SK-N-SH treated with all-trans-retinoic acid at 6 μM for 48 hours (cell line): Measurements from ENCODE around the gene TREX2.

ENCODE experiments used
- ATAC-seq: fragments of 200-7000 bp; cut with Tn5 transposase; 3 replicates; pipeline ENCODE4 v1.9.1; 2020; ENCODE audit warnings: mild to moderate bottlenecking, moderate library complexity
- ARNTL ChIP-seq: fragments of 450-650 bp; formaldehyde crosslinking; IDR thresholded peaks from 2 replicates; pipeline ENCODE4 v1.5.0; 2020; ENCODE audit warnings: low read depth, mild to moderate bottlenecking, moderate library complexity, borderline replicate concordance
- CREB5 ChIP-seq: fragments of 250-450 bp; sonication (Bioruptor Pico); IDR thresholded peaks from 2 replicates; pipeline ENCODE4 v1.5.1; 2020; ENCODE audit warnings: low read depth, mild to moderate bottlenecking, moderate library complexity
- ESRRG ChIP-seq: fragments of 250-450 bp; sonication (Bioruptor Pico); IDR thresholded peaks from 2 replicates; pipeline ENCODE4 v1.6.1; 2021; ENCODE audit warnings: mild to moderate bottlenecking
- GLIS3 ChIP-seq: fragments of 250-450 bp; sonication (Bioruptor Pico); IDR thresholded peaks from 2 replicates; pipeline ENCODE4 v1.5.0; 2020; ENCODE audit warnings: mild to moderate bottlenecking, moderate library complexity
- ISL1 ChIP-seq: fragments of 250-450 bp; sonication (Bioruptor Pico); IDR thresholded peaks from 2 replicates; pipeline ENCODE4 v2.1.2; 2022; ENCODE audit warnings: mild to moderate bottlenecking, moderate library complexity
- OSR1 ChIP-seq: fragments of 250-450 bp; sonication (Bioruptor Pico); IDR thresholded peaks from 2 replicates; pipeline ENCODE4 v1.8.0; 2022; ENCODE audit warnings: moderate library complexity, mild to moderate bottlenecking, inconsistent platforms
- PATZ1 ChIP-seq: fragments of 250-450 bp; sonication (Bioruptor Pico); IDR thresholded peaks from 2 replicates; pipeline ENCODE4 v1.8.0; 2020; ENCODE audit warnings: mild to moderate bottlenecking, moderate library complexity, borderline replicate concordance
- POU6F1 ChIP-seq: fragments of 250-450 bp; sonication (Bioruptor Pico); IDR thresholded peaks from 2 replicates; pipeline ENCODE4 v1.8.0; 2021; ENCODE audit warnings: low read depth, mild to moderate bottlenecking, moderate library complexity, borderline replicate concordance
- PPARA ChIP-seq: fragments of 250-450 bp; sonication (Bioruptor Pico); IDR thresholded peaks from 2 replicates; pipeline ENCODE4 v1.5.0; 2020; ENCODE audit warnings: mild to moderate bottlenecking, borderline replicate concordance
- RARB ChIP-seq: fragments of 250-450 bp; sonication (Bioruptor Pico); IDR thresholded peaks from 2 replicates; pipeline ENCODE4 v1.8.0; 2021; ENCODE audit warnings: mild to moderate bottlenecking, moderate library complexity
- TCF4 ChIP-seq: fragments of 250-450 bp; sonication (Bioruptor Pico); IDR thresholded peaks from 2 replicates; pipeline ENCODE4 v1.8.0; 2021; ENCODE audit warnings: mild to moderate bottlenecking, moderate library complexity, borderline replicate concordance
- TOX ChIP-seq: fragments of 250-450 bp; sonication (Bioruptor Pico); IDR thresholded peaks from 2 replicates; pipeline ENCODE4 v1.8.0; 2021; ENCODE audit warnings: mild to moderate bottlenecking, moderate library complexity, borderline replicate concordance
- ZC3H10 ChIP-seq: fragments of 250-450 bp; sonication (Bioruptor Pico); IDR thresholded peaks from 2 replicates; pipeline ENCODE4 v1.5.1; 2021; ENCODE audit warnings: mild to moderate bottlenecking, moderate library complexity
- ZNF565 ChIP-seq: fragments of 450-650 bp; formaldehyde crosslinking; conservative IDR thresholded peaks from 2 replicates; pipeline ENCODE4 v1.5.0; 2020; ENCODE audit warnings: low read depth, mild to moderate bottlenecking, moderate library complexity
- ZNF70 ChIP-seq: fragments of 450-650 bp; formaldehyde crosslinking; IDR thresholded peaks from 2 replicates; pipeline ENCODE4 v1.5.0; 2020; ENCODE audit warnings: mild to moderate bottlenecking, moderate library complexity
- ZNF8 ChIP-seq: fragments of 450-650 bp; formaldehyde crosslinking; IDR thresholded peaks from 2 replicates; pipeline ENCODE4 v1.5.0; 2020; ENCODE audit warnings: mild to moderate bottlenecking, moderate library complexity
- TF ChIP-seq, protein P1 (sequence below): fragments of 250-450 bp; sonication (Bioruptor Pico); IDR thresholded peaks from 2 replicates; pipeline ENCODE4 v1.5.1; 2021; ENCODE audit warnings: mild to moderate bottlenecking, moderate library complexity

The TREX2 gene

GRCh38 chrX:153442463-153442862, 3.4 kb downstream of the TREX2 start (continued):
- TF ChIP-seq PATZ1 (CRISPR knock-in tag) (no peak), CREB5 (CRISPR knock-in tag) (no peak), OSR1 (no peak), ESRRG (CRISPR knock-in tag) (no peak)

- no peak for ATAC-seq
- TF ChIP-seq GLIS3 (CRISPR knock-in tag) (no peak), PATZ1 (CRISPR knock-in tag) (no peak), TOX (CRISPR knock-in tag) (no peak), ZNF70 (CRISPR knock-in tag) (no peak), CREB5 (CRISPR knock-in tag) (no peak), ZNF565 (no peak), ZNF8 (no peak)
- TF ChIP-seq, protein P1, sequence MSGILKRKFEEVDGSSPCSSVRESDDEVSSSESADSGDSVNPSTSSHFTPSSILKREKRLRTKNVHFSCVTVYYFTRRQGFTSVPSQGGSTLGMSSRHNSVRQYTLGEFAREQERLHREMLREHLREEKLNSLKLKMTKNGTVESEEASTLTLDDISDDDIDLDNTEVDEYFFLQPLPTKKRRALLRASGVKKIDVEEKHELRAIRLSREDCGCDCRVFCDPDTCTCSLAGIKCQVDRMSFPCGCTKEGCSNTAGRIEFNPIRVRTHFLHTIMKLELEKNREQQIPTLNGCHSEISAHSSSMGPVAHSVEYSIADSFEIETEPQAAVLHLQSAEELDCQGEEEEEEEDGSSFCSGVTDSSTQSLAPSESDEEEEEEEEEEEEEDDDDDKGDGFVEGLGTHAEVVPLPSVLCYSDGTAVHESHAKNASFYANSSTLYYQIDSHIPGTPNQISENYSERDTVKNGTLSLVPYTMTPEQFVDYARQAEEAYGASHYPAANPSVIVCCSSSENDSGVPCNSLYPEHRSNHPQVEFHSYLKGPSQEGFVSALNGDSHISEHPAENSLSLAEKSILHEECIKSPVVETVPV (CRISPR knock-in tag): no peak
- TF ChIP-seq, all 23 proteins: peak for 0
These were observed 3.9 kb downstream of the TREX2 start for GRCh38 chrX:153441981-153442380.

GRCh38 chrX:153441296-153441695, 4.6 kb downstream of the TREX2 start:
- TF ChIP-seq POU6F1 (CRISPR knock-in tag) (no peak), ARNTL (CRISPR knock-in tag) (no peak), PPARA (CRISPR knock-in tag) (no peak), CREB5 (CRISPR knock-in tag) (no peak), ISL1 (CRISPR knock-in tag) (no peak), TCF4 (CRISPR knock-in tag) (no peak), OSR1 (no peak), GLIS3 (CRISPR knock-in tag) (no peak), RARB (no peak), ZC3H10 (CRISPR knock-in tag) (no peak), ESRRG (CRISPR knock-in tag) (no peak)
- ATAC-seq: no peak
